NB4 (cell line): ENCODE results near the gene SEMA3B.

Experiments used
- CTCF ChIP-seq: IDR thresholded peaks from one replicate; pipeline ENCODE4 v1.5.1; 2012; ENCODE audit warnings: low read depth, low read length
- MAX ChIP-seq: IDR thresholded peaks from 2 replicates; pipeline ENCODE4 v1.6.1; 2011; ENCODE audit warnings: low read depth, low read length
- MYC ChIP-seq: IDR thresholded peaks from 2 replicates; pipeline ENCODE4 v1.6.1; 2011; ENCODE audit warnings: low read depth, low read length
- POLR2A ChIP-seq: IDR thresholded peaks from 2 replicates; pipeline ENCODE4 v1.6.1; 2011; ENCODE audit warnings: mild to moderate bottlenecking; ENCODE audit not compliant: insufficient read length; ENCODE audit errors: extremely low read depth

GRCh38 chr3:50258029-50258680 lies 10.8 kb upstream of the SEMA3B start:
- TF ChIP-seq POLR2A, result no peak
- TF ChIP-seq CTCF, result no peak
- no peak for TF ChIP-seq MYC
- no peak for TF ChIP-seq MAX
